ENCODE measurements around the gene RFC1. TPM values are rescaled to one million over a fixed set of nuclear protein-coding genes. Genes with fewer than 3 reads are reported as not detected.
A peak's percentile ranks its signal among the peaks of the same experiment; 100 is the strongest.

The RFC1 gene
- total and polyA plus RNA-seq, 9 of the 15 experiments (the other 6 are each of a cell fraction or from before 2014, with no cell fraction given) = 16.8 to 85.6 (median 45.2) TPM

DNA sequence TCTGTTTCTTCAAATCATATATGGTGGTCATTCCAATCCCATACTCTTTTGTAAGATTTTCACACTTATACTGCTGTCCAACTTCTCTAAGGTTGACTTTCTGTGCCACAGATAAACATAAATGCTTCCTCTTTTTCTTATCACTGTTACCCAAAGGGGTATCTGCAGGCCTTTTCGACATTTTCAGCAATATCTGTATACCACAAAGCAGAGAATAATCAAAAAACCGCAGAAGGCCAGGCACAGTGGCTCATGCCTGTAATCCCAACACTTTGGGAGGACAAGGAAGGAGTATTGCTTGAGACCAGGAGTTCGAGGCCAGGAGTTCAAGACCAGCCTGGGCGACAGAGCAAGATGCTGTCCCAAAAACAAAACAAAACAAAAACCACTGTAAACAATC, 3.1 kb upstream of the RFC1 start (continued):
- TF ChIP-seq, protein P1, sequence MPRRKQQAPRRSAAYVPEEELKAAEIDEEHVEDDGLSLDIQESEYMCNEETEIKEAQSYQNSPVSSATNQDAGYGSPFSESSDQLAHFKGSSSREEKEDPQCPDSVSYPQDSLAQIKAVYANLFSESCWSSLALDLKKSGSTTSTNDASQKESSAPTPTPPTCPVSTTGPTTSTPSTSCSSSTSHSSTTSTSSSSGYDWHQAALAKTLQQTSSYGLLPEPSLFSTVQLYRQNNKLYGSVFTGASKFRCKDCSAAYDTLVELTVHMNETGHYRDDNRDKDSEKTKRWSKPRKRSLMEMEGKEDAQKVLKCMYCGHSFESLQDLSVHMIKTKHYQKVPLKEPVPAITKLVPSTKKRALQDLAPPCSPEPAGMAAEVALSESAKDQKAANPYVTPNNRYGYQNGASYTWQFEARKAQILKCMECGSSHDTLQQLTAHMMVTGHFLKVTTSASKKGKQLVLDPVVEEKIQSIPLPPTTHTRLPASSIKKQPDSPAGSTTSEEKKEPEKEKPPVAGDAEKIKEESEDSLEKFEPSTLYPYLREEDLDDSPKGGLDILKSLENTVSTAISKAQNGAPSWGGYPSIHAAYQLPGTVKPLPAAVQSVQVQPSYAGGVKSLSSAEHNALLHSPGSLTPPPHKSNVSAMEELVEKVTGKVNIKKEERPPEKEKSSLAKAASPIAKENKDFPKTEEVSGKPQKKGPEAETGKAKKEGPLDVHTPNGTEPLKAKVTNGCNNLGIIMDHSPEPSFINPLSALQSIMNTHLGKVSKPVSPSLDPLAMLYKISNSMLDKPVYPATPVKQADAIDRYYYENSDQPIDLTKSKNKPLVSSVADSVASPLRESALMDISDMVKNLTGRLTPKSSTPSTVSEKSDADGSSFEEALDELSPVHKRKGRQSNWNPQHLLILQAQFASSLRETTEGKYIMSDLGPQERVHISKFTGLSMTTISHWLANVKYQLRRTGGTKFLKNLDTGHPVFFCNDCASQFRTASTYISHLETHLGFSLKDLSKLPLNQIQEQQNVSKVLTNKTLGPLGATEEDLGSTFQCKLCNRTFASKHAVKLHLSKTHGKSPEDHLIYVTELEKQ (CRISPR knock-in tag; IDR thresholded peaks at IDR 0.05) = no peak
- TF ChIP-seq, protein P2, sequence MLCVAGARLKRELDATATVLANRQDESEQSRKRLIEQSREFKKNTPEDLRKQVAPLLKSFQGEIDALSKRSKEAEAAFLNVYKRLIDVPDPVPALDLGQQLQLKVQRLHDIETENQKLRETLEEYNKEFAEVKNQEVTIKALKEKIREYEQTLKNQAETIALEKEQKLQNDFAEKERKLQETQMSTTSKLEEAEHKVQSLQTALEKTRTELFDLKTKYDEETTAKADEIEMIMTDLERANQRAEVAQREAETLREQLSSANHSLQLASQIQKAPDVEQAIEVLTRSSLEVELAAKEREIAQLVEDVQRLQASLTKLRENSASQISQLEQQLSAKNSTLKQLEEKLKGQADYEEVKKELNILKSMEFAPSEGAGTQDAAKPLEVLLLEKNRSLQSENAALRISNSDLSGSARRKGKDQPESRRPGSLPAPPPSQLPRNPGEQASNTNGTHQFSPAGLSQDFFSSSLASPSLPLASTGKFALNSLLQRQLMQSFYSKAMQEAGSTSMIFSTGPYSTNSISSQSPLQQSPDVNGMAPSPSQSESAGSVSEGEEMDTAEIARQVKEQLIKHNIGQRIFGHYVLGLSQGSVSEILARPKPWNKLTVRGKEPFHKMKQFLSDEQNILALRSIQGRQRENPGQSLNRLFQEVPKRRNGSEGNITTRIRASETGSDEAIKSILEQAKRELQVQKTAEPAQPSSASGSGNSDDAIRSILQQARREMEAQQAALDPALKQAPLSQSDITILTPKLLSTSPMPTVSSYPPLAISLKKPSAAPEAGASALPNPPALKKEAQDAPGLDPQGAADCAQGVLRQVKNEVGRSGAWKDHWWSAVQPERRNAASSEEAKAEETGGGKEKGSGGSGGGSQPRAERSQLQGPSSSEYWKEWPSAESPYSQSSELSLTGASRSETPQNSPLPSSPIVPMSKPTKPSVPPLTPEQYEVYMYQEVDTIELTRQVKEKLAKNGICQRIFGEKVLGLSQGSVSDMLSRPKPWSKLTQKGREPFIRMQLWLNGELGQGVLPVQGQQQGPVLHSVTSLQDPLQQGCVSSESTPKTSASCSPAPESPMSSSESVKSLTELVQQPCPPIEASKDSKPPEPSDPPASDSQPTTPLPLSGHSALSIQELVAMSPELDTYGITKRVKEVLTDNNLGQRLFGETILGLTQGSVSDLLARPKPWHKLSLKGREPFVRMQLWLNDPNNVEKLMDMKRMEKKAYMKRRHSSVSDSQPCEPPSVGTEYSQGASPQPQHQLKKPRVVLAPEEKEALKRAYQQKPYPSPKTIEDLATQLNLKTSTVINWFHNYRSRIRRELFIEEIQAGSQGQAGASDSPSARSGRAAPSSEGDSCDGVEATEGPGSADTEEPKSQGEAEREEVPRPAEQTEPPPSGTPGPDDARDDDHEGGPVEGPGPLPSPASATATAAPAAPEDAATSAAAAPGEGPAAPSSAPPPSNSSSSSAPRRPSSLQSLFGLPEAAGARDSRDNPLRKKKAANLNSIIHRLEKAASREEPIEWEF (CRISPR knock-in tag; IDR thresholded peaks at IDR 0.05) = no peak
- TF ChIP-seq, protein P3, sequence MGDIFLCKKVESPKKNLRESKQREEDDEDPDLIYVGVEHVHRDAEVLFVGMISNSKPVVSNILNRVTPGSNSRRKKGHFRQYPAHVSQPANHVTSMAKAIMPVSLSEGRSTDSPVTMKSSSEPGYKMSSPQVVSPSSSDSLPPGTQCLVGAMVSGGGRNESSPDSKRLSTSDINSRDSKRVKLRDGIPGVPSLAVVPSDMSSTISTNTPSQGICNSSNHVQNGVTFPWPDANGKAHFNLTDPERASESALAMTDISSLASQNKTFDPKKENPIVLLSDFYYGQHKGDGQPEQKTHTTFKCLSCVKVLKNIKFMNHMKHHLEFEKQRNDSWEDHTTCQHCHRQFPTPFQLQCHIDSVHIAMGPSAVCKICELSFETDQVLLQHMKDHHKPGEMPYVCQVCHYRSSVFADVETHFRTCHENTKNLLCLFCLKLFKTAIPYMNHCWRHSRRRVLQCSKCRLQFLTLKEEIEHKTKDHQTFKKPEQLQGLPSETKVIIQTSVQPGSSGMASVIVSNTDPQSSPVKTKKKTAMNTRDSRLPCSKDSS (IDR thresholded peaks at IDR 0.05; ENCODE audit: low read depth, partially characterized antibody) = no peak
- no peak for TF ChIP-seq SRSF9 (IDR thresholded peaks at IDR 0.05; ENCODE audit: borderline replicate concordance, low read depth, low read length)
- TF ChIP-seq TRIM28 (IDR thresholded peaks at IDR 0.05) = no peak
- TF ChIP-seq, protein P4, sequence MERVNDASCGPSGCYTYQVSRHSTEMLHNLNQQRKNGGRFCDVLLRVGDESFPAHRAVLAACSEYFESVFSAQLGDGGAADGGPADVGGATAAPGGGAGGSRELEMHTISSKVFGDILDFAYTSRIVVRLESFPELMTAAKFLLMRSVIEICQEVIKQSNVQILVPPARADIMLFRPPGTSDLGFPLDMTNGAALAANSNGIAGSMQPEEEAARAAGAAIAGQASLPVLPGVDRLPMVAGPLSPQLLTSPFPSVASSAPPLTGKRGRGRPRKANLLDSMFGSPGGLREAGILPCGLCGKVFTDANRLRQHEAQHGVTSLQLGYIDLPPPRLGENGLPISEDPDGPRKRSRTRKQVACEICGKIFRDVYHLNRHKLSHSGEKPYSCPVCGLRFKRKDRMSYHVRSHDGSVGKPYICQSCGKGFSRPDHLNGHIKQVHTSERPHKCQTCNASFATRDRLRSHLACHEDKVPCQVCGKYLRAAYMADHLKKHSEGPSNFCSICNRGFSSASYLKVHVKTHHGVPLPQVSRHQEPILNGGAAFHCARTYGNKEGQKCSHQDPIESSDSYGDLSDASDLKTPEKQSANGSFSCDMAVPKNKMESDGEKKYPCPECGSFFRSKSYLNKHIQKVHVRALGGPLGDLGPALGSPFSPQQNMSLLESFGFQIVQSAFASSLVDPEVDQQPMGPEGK (CRISPR knock-in tag; IDR thresholded peaks at IDR 0.05; ENCODE audit: borderline replicate concordance) = 0 out of 2 replicates have a peak, but pooled peaks have one; percentile 25
- peak; percentile 78 for TF ChIP-seq HDAC3 (IDR thresholded peaks at IDR 0.05; ENCODE audit: borderline replicate concordance, partially characterized antibody)
- TF ChIP-seq KDM1A (IDR thresholded peaks at IDR 0.05) = peak; percentile 98
- TF ChIP-seq, protein P5, sequence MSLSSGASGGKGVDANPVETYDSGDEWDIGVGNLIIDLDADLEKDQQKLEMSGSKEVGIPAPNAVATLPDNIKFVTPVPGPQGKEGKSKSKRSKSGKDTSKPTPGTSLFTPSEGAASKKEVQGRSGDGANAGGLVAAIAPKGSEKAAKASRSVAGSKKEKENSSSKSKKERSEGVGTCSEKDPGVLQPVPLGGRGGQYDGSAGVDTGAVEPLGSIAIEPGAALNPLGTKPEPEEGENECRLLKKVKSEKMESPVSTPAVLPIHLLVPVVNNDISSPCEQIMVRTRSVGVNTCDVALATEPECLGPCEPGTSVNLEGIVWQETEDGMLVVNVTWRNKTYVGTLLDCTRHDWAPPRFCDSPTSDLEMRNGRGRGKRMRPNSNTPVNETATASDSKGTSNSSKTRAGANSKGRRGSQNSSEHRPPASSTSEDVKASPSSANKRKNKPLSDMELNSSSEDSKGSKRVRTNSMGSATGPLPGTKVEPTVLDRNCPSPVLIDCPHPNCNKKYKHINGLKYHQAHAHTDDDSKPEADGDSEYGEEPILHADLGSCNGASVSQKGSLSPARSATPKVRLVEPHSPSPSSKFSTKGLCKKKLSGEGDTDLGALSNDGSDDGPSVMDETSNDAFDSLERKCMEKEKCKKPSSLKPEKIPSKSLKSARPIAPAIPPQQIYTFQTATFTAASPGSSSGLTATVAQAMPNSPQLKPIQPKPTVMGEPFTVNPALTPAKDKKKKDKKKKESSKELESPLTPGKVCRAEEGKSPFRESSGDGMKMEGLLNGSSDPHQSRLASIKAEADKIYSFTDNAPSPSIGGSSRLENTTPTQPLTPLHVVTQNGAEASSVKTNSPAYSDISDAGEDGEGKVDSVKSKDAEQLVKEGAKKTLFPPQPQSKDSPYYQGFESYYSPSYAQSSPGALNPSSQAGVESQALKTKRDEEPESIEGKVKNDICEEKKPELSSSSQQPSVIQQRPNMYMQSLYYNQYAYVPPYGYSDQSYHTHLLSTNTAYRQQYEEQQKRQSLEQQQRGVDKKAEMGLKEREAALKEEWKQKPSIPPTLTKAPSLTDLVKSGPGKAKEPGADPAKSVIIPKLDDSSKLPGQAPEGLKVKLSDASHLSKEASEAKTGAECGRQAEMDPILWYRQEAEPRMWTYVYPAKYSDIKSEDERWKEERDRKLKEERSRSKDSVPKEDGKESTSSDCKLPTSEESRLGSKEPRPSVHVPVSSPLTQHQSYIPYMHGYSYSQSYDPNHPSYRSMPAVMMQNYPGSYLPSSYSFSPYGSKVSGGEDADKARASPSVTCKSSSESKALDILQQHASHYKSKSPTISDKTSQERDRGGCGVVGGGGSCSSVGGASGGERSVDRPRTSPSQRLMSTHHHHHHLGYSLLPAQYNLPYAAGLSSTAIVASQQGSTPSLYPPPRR (CRISPR knock-in tag; IDR thresholded peaks at IDR 0.05; ENCODE audit: borderline replicate concordance) = no peak
